Adrenal gland (tissue), 5 donors: ENCODE data around the gene GID4.

Source experiments
- POLR2A ChIP-seq, 2 donors: fragments of 450-650 bp; IDR thresholded peaks; one replicate each; pipeline ENCODE4 v1.6.1; 2017; ENCODE audit warnings: antibody characterized with exemption in 2 of 2, mild to moderate bottlenecking in 2 of 2, moderate library complexity in 1 of 2
- TF ChIP-seq, protein P1 (sequence below), 6 experiments: fragments of 450-650 bp in 4 of 6; fragments of 200-600 bp in 2 of 6; sonication (generic) in 1 of 6; IDR thresholded peaks; 1 replicate in 5 of 6; 2 replicates in 1 of 6; pipeline versions ENCODE4 v1.5.1 to v1.8.0; 2016 to 2021; ENCODE audit warnings: antibody characterized with exemption in 6 of 6, mild to moderate bottlenecking in 2 of 6, moderate library complexity in 1 of 6
- donor health status: DM: no; HTN: no; CAD: no.

DNA sequence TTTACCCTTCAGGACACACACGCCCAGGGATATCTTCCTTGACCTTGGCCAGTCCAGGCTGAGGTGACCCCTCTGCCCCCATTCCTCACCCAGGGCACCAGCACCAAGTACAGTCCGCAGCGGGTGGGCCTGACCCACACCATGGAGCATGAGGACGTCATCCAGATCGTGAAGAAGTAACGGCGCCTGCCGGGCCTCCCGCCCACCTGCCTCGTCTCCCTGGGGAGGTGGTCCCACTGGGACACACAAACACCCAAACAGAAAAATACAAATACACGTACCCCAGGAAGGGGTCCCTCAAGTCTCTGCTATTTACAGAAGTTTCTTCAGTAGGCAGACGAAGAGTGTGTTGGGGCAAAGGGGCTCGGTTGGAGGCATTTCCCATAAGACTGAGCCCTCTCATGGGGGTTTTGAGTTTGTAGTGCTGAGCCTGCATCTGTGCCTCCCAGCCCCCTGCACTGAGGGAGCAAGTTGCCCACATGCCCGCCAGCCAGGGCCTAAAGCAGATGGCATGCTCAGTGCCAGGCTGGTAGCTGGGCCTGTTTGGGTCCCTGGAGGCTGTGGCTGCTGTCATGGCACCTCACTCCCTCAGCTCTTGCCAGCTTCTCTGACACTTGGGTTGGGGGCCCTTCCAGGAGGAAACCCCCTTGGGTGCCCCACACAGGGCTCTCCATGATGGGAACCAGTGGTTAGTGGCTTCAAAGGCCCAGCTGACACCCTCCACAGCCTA is 68.0 kb downstream of the GID4 start:
- TF ChIP-seq, protein P1, sequence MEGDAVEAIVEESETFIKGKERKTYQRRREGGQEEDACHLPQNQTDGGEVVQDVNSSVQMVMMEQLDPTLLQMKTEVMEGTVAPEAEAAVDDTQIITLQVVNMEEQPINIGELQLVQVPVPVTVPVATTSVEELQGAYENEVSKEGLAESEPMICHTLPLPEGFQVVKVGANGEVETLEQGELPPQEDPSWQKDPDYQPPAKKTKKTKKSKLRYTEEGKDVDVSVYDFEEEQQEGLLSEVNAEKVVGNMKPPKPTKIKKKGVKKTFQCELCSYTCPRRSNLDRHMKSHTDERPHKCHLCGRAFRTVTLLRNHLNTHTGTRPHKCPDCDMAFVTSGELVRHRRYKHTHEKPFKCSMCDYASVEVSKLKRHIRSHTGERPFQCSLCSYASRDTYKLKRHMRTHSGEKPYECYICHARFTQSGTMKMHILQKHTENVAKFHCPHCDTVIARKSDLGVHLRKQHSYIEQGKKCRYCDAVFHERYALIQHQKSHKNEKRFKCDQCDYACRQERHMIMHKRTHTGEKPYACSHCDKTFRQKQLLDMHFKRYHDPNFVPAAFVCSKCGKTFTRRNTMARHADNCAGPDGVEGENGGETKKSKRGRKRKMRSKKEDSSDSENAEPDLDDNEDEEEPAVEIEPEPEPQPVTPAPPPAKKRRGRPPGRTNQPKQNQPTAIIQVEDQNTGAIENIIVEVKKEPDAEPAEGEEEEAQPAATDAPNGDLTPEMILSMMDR (IDR thresholded peaks at IDR 0.05) = no peak
- TF ChIP-seq POLR2A (IDR thresholded peaks at IDR 0.05) = no peak
